ENCODE data around the gene CLIC4.
"Not testable (repeated sequence)": the region's sequence is repeated elsewhere in the genome, so short reads cannot be mapped to it uniquely, and the experiment has no call there.

CLIC4 gene

GRCh38 chr1:24775916-24776315, 30.7 kb downstream of the CLIC4 start:
- no peak for DNase-seq

- DNase-seq: no peak
Measured at GRCh38 chr1:24776821-24777220, 31.6 kb downstream of the CLIC4 start.

GRCh38 chr1:24778141-24778540, 32.9 kb downstream of the CLIC4 start:
- DNase-seq: no peak

- DNase-seq: not testable (repeated sequence)
Measured at GRCh38 chr1:24779199-24779598, 34.0 kb downstream of the CLIC4 start.

- no peak for DNase-seq
Measured at GRCh38 chr1:24779689-24780464, 34.6 kb downstream of the CLIC4 start.

- DNase-seq: not testable (repeated sequence)
Measured at GRCh38 chr1:24780626-24781025, 35.4 kb downstream of the CLIC4 start.

GRCh38 chr1:24782689-24783088, 37.4 kb downstream of the CLIC4 start:
- no peak for DNase-seq

- DNase-seq: no peak
Measured at GRCh38 chr1:24783713-24784112, 38.5 kb downstream of the CLIC4 start.

- no peak for DNase-seq
Measured at GRCh38 chr1:24786191-24786590, 40.9 kb downstream of the CLIC4 start.

GRCh38 chr1:24790490-24790889, 45.2 kb downstream of the CLIC4 start:
- no peak for DNase-seq

GRCh38 chr1:24793447-24794129, 48.3 kb downstream of the CLIC4 start:
- DNase-seq: no peak

GRCh38 chr1:24794130-24794502, 48.9 kb downstream of the CLIC4 start:
- DNase-seq: not testable (repeated sequence)

GRCh38 chr1:24795236-24795635, 50.0 kb downstream of the CLIC4 start:
- DNase-seq: no peak

GRCh38 chr1:24796524-24796923, 51.3 kb downstream of the CLIC4 start:
- DNase-seq: no peak

- DNase-seq: not testable (repeated sequence)
Measured at GRCh38 chr1:24799242-24799641, 54.0 kb downstream of the CLIC4 start.

GRCh38 chr1:24801176-24801575, 55.9 kb downstream of the CLIC4 start:
- DNase-seq: no peak

- DNase-seq: no peak
Measured at GRCh38 chr1:24803220-24803619, 58.0 kb downstream of the CLIC4 start.

GRCh38 chr1:24803987-24804530, 58.8 kb downstream of the CLIC4 start:
- DNase-seq: no peak

- no peak for DNase-seq
Measured at GRCh38 chr1:24805534-24806301, 60.5 kb downstream of the CLIC4 start.

GRCh38 chr1:24806588-24806987, 61.3 kb downstream of the CLIC4 start:
- DNase-seq: no peak

GRCh38 chr1:24811494-24811893, 66.2 kb downstream of the CLIC4 start:
- not testable (repeated sequence) for DNase-seq

- DNase-seq: not testable (repeated sequence)
Measured at GRCh38 chr1:24820221-24820620, 75.0 kb downstream of the CLIC4 start.

GRCh38 chr1:24822887-24823286, 77.6 kb downstream of the CLIC4 start:
- no peak for DNase-seq

Data from T-helper 1 cell (primary cell).